ENCODE data around the gene PID1.

PID1 gene

GRCh38 chr2:229257985-229258384 lies 13.1 kb downstream of the PID1 start:
- no peak for DNase-seq

GRCh38 chr2:229256376-229256775 lies 14.7 kb downstream of the PID1 start:
- no peak for DNase-seq

GRCh38 chr2:229254206-229254605 lies 16.9 kb downstream of the PID1 start:
- no peak for DNase-seq

DNA sequence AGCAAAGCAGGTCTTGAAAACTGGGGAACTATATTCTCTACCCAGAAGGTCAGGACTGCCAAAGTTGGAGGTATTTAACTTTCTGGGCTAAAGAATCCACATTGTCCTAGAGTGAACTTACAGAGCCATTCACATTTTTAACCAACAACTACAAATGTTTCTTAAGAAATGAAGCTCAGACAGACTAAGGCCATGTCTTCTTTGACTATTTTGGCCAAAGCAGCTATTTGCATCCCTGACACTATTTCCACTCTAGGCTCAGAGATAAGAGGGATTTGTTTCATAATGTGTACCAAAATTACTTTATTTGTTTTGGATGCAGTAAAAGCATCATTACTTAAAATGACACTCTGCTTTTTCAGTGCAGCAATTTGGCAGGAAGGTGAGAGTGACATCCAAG lies 18.1 kb downstream of the PID1 start:
- DNase-seq, result no peak

GRCh38 chr2:229252280-229252679 lies 18.8 kb downstream of the PID1 start:
- DNase-seq, result no peak

DNA sequence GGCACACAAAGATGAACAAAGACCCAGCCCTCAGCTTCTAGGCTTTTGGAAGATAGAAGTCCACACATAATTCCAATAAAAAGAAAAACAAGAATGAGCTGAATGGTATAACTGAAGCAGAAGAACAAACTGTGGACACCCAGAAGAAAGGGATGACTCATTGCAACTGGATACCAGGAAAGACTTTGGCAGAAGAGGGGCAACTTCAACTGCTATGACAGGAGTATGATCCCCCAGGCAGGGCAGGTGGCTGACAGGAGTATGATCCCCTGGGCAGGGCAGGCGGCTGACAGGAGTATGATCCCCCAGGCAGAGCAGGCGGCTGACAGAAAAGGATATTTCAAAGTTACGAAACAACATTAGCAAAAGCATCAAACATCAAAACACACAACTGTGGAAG lies 21.6 kb downstream of the PID1 start:
- no peak for DNase-seq

GRCh38 chr2:229246334-229246733 lies 24.8 kb downstream of the PID1 start:
- DNase-seq, result no peak

GRCh38 chr2:229244975-229245374 lies 26.1 kb downstream of the PID1 start:
- no peak for DNase-seq

DNA sequence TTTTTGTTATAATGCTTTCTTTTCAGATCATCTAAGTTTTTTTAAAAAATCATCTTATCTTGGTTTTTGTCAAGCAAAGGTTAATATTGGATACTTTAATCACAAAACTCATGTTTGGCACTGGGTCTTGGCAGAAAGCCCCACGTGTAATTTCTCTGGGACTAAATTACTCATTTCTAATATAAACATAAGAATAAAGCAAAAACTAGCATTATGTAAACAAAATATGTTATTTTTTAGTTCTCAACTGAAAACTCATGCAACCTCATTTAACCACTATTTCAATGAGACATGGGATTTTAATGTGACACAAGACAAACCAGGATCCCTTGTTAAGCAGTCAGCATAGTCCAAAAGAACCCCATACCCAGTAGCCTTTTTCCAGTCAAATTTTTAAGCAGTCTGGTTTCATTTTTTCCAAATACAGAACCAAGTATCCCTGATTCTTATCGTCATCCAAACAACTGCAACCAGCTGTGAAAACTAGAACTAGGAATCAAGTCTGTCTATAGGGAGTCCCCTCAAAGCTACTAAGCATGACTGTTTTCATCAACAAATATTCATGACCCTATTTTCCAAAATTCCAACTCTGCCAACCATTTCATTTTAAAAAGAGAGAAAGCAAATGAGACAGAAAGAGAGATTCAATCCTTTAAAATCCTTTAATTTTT lies 27.1 kb downstream of the PID1 start:
- no peak for DNase-seq

DNA sequence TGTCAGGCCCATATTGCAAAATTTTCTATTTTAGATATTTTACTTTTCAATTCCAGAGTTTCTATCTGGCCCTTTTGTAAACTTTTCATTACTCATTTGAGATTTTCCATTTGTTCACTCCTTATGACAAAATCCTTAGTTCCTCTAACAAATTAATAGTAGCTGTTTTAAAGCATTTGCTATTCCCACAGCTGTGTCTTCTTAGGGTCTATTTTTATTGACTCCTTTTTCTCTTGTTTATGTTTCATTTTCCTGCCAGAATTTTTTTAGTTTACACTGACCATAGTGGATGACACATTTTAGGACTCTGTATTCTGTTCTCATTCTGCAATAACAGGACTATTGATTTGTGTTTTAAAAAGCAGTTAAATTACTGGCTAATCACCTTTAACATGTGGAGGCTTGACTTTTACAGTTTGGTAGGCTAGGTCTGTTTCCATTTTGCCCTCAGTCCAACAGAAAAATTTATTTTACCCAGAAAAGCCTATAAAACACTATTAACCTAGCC lies 30.0 kb downstream of the PID1 start:
- no peak for DNase-seq

- DNase-seq, result no peak
These were observed 32.1 kb downstream of the PID1 start for GRCh38 chr2:229239021-229239420.

DNA sequence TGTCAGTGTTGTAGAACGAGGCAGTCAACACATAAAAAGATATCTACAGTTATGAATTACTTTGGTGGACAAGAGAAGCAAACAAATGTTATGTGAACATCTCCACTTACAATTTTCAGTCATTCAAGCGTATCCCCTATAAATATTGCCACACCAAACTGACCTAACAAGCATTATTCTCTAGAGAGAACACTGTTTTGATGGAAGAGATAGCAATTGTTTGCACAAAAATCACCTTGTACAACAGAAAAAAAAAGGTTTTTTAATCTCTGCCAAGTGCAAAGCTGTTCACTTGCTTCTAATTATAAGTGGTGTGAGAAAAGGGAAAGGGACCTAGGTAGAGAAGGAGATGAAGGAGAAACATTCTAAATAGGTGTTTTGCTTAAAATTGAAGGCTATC lies 33.8 kb downstream of the PID1 start:
- DNase-seq, result no peak

GRCh38 chr2:229235131-229235914 lies 35.8 kb downstream of the PID1 start:
- DNase-seq, result no peak

DNA sequence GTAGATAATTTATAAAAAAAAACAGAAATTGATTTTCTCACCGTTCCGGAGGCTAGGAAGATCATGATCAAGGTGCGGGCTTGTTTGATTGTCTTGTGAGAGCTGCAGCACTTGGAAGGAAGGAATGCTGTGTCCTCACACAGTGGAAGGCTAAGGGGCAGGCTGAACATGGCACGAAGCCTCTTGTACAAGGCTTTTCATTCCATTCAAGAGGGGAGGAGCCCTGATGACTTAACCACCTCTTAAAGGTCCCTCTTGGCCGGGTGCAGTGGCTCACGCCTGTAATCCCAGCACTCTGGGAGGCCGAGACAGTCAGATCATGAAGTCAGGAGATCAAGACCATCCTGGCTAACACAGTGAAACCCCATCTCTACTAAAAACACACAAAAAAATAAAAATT lies 39.2 kb downstream of the PID1 start:
- no peak for DNase-seq

DNA sequence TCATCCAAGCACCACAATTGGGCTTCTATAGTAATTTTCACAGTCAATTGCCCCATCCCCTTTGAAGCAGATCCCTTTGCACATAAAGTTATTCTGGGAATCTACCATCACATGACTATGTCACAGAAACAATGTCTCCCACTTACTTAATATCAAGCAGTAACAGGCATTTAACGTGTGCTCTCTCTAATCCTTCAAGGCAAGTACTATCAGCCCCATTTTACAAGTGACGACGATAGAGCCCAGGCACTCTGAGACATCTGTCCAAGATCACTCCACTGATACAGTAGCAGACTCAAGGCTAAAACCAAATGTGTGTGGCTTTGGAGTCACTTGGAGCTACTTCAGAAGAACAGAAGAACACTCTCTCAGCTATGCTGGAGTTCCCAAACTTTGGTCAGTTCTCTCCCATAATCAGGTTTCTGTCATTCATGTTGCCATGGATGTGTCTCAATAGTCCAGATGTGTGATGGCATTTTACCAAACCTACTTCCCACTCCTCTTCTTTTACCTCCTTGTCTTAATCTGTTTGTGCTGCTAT lies 39.7 kb downstream of the PID1 start:
- no peak for DNase-seq

DNA sequence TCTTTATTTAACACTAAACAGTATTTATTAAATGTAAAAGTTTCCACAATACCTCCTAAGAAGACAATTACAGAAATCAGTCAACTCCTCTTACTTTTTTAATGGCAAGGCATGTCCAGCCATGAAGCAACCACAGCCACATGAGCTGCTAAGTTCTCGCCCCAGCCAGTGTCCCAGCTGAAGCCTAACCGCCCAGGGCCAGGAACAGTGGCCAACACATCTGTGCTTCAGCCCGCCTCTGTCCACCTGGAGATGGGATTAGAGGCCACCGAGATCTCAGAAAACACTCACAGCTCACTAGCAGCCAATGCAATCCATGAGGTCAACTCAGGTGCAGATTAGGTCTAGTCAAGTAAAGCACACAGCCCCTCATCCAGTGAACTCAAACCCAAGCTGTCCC lies 40.2 kb downstream of the PID1 start:
- peak; percentile 41 for DNase-seq

DNA sequence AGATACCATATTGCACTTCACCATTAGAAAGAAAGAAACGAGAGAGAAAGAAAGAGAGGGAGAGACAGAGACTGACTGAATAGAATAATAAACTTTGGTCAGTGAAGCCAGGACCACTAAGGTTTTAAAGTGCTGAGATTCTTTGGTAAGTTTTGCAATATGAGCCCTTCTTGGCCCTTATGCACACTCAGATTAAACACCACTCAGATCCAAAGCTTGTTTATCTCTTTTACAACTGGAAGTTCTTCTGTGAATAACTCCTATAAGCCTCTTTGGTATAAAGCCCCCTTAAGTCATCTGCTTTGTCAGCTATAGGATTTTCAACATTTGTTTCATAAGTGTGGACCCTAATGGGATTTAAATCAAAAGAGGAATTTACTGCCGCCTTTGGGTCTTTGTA lies 40.8 kb downstream of the PID1 start:
- DNase-seq, result no peak

DNA sequence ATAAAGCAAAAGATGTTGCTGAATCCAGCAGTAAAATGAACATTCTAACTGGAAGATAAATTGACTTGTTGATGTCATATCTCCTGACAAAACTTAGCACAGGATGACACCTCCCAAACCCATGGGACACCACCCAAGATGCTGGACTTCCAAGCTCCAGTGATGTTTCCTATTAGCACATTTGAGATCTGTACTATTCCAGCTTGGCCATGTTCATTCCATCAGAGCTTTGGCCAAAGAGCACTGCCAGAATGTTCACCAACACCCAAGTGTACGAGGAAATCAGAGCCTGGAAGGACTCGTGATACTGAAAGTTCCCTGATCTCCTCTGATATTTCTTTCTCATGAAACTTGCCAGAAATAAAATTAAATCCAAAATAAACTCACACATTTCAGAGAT lies 44.7 kb downstream of the PID1 start:
- DNase-seq, result peak; percentile 55

GRCh38 chr2:229223107-229223506 lies 48.0 kb downstream of the PID1 start:
- no peak for DNase-seq

GRCh38 chr2:229221641-229222040 lies 49.4 kb downstream of the PID1 start:
- DNase-seq, result no peak

DNA sequence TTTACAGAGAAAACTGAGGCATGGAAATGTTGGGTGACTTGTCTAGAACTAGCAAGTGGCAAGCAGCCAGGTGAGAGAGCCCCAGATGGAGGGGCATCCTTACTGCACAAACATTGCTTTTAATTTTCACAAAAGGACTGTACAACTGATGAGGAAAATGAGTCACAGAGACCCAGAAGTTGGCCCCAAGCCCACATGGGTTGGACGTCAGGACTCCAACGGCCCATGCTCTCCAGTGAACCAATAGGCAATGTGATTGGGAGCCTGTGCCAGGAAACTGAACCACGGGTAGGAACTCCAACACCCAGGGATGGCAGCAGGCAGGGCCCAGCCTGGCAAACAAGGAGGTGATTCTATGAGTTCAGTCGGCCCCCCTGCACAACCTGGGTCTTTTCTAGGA lies 50.8 kb downstream of the PID1 start:
- DNase-seq, result no peak

DNA sequence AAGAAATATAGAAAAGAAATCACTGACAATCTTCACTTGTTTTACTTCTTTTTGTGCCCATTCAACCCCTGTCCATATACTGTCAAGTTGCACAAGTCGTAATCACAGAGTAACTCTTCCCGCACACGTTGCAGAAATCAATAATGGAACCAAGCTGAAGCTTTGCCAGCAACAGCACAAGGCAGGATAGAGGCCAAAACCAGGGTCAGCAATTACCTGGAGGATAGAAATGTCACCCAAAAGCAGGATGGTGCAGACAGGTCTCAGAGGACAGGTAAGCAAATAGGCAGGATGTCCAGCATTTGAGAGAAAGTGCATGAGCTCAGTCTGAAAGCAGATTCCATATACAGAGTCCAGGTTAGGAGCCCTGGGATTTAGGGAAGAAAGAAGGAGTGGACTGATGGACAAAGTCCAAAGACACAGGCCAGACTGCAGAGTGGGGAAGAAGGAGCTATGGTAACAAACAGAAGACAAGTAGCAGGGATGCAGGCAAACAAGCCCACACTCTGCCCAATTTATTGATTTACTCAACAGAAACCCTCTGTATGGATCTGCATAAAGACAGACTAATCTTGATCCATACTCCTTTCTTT lies 52.7 kb downstream of the PID1 start:
- DNase-seq, result no peak

DNA sequence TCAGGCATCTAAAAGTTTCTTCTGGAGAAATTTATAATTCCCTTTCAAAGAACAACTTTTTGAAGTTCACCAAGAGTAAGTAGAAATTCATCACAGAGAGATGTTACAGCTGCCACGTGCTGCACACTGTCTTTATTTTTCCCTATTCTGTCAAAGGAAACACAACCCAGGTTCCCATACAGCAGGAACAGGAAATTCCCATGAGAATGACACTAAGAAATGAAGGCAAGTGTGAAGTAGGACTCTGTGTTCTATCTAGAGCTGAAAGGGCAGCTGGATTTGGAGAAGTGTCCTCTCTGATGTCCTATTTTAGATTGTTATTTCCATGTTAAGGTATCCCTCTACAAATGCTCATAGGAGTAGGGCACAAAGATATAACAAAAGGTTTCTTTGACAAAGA lies 58.8 kb downstream of the PID1 start:
- no peak for DNase-seq

GRCh38 chr2:229210641-229211040 lies 60.4 kb downstream of the PID1 start:
- DNase-seq, result no peak
